HG02840 (cell line): ENCODE data around the gene LRRC27.
"Not testable (repeated sequence)": the region's sequence is repeated elsewhere in the genome, so short reads cannot be mapped to it uniquely, and the experiment has no call there.

ENCODE experiments used
- ATAC-seq: cut with Tn5 transposase; IDR thresholded peaks from one replicate; pipeline ENCODE4 v1.9.1; 2021; ENCODE audit warnings: mild to moderate bottlenecking, moderate library complexity, moderate number of reproducible peaks; ENCODE audit not compliant: unreplicated experiment, low FRiP score

Gene LRRC27

DNA sequence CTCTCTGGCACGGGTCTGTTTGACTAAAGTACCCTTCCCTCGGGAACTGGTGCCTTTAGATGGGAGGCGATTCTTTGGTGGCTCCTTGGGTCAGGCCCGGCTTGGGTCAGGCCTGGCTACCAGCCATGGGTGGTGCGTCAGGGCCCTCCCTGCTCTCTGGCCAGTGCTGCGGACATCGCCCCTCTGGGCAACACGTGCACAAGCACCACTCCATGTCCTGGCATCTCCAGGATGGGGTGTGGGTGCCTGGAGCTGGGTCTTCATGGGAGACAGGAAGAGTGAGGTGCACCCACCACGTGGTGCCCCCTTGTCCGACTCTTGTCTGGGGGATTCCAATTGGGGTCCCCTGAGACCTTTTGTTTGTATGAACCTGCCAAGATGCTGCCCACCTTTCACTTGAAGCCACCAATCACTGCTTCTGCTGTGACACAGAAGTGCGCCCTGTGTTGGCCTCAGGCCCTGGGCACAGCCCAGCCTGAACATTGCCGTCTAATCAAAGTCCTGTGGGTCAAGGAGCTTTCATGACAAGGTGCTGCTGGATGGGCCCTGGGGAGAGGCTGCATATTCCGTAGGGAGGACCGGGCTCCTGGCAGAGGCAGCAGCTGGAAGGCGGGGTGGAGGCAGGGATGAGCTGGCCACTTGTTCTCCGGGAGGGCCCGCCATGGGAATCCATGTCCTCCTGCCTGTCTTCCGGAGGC is 53.9 kb downstream of the LRRC27 start:
- ATAC-seq = no peak

DNA sequence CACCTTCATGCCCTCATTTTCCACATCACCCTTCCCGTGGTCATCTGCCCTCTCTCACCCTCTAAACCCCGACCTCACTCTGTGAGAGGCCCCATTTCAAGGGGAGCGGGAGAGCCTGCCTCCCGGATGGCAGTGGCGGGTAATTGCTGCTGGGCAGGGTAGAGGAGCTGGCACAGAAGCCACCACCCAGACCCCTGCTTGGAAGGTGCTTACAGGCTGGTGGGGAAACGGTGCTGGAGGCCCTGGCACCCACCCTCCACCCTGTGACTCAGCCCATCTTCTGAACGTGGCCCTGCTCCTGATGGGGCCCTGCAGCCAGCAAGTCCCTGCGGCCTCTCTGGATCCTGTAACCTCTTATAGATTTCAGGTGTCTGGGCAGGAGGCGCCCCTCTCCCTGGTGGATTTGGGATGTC is 54.4 kb downstream of the LRRC27 start:
- ATAC-seq = no peak

DNA sequence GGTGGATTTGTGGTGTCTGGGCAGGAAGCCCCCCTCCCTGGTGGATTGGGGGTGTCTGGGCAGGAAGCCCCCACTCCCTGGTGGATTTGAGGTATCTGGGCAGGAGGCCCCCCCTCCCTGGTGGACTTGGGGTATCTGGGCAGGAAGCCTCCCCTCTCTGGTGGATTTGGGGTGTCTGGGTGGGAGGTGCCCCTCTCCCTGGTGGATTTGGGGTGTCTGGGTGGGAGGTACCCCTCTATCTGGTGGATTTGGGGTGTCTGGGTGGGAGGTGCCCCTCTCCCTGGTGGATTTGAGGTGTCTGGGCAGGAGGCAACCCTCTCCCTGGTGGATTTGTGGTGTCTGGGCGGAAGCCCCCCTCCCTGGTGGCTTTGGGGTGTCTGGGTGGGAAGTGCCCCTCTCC is 54.9 kb downstream of the LRRC27 start:
- not testable (repeated sequence) for ATAC-seq

DNA sequence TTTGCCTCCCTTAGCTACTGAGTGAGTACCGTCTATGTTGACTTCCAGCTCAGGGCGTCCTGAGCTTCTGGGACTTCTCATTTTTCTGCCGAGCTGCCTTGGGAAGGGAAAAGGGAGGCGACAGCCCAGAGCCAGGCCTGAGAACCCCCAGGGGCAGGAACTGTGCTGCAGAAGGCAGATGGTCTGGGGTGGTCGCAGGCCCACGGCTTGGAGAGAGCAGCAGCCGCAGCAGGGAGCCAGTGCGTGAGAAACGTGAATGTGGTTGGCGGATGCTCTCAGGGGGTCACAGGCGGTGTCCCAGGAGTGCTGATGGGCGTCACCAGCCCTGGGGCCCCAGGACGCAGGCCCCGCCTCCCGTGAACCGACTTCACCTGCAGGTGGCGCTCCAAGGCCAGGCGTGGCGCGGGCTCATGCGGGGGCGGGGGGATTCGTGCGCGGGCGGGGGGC is 55.8 kb downstream of the LRRC27 start:
- no peak for ATAC-seq

DNA sequence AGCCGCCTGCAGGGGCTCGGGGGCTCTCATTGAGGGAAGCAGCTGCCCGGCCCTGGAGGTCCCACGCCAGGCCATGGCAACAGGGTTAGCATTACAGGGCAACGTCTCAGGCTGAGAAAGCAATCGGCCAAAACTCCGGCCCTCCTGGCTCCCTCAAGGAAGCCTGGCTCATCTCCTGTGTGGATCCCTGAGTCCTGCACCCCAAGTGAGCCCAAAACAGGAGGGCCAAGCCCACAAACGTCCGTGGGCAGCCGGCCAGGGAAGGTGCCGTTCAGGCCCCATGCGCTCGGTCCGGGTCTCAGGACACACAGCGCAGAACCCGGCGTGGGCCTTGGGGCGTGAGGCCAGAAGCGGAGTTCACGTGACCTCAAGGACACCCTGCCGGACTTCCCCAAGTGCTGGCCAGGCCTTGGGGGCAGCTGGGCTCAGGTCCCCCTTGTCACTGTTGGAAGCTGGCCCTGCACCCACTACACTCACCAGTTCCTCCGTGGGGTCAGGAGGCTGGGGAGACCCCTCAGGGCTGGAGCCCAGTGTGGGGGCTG is 57.0 kb downstream of the LRRC27 start:
- ATAC-seq = no peak

DNA sequence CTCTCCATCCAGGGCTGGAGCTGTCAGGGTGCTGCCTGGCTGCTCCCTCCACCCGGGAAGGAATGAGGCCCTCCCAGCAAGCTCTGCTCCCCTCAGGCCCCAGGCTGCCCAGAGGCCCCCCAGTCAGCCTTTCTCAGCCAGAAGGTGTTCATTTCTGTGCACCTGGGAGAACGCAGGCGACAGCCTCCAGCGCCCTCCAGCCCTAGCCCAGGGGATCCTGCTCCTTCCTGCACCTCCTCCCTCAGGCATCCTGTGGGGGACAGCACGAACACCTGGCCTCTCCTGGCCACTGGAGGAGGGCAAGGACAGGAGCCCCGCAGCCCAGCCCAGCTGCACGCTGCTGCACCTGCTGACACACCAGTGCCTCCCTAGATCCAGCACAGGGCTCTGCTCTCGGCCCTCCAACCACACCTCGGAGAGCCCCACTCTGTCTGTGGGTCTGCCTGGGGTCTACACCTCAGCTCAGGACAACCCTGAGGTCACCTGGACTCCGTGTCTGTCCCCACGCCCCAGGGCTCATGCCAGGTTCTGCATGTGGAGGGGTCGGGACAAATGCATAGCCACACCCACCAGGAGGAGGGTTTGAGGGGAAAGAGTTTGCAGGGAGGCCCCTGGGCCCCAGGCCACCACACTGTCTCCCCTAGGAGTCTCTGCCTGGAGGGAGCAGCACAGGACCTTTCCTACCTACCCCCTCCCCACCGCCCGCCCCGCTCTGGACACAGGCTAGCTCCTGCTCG is 57.6 kb downstream of the LRRC27 start:
- ATAC-seq = no peak

DNA sequence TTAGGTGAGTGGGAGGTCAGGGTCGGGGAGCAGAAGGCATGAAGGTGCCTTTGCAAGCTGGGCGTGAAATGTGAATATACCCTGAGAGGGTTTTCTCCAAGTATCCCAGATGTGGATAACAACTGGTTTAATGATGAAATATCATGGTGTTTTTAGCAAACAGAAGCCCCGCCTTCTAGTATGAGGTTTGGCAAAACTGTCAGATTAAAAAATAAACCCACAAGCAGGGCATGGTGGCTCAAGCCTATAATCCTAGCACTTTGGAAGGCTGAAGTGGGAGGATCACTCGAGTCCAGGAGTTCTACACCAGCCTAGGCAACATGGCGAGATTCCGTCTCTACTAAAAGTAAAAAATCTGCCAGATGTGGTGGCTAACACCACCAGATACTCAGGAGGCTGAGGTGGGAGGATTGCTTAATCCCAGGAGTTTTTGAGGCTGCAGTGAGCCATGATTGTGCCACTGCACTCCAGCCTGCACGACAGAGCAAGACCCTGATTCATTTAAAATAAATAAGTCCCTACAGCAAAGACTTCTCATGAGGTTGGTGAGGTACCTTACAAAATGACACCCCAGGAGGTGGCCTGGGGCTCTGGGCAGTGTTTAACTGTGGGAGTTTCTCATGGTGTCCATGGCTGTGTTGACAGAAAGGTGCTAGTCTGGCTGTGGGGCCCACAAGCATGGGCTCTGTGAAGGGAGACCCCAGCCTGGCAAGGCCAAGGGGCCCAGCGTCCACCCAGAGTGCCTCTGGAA is 58.4 kb downstream of the LRRC27 start:
- no peak for ATAC-seq

DNA sequence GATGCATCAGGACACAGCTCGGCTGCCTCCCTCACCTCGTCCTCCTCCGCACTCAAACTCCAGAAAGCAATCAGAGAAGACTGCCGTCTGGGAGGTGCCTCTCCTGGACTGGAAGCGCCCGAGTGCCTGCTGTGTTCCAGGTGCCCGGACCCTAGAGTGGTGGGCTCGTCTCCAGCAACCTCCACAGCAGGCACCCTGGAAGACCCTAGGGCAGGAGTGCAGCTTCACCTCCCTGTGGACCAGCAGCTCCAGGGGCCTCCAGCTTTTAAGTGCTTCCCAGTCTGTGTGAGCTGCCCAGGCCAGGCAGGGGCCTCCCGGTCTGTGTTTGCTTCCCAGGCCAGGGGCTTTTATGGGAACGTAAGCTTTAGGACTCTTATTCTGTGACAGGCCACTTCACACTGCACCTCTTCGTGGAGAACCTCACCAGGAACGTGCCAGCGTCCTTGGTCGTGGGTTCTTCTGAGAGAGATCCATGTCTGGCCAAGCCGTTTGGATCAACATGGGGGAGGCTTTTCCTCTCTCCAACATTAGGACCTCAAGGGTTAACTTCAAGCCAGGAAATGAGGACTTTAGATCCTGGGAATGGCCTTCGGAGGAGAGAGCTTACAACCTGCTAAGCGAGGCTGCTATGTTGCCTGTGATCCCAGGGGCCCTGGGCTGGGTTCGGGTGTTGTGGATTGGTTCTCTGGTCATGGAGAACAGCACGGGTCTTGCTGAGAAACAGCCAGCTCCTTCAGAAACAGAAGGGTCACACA is 59.1 kb downstream of the LRRC27 start:
- ATAC-seq = no peak

DNA sequence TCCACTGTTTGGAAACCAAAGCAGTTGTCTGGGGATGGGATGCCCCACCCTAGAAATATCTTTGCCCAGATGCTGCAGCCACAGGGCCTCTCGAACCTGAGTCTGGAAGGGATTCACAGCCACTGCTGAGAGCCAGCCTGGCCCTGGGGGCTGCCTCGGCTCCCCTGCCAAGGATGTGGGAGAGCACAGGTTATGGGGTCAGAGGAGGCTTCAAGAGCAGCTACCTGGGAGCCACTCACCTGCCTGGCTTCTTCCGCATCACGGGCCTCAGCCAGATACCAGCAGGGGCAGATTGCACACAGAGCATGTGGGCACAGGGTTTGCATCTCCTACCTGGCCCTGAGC is 59.7 kb downstream of the LRRC27 start:
- ATAC-seq = no peak

DNA sequence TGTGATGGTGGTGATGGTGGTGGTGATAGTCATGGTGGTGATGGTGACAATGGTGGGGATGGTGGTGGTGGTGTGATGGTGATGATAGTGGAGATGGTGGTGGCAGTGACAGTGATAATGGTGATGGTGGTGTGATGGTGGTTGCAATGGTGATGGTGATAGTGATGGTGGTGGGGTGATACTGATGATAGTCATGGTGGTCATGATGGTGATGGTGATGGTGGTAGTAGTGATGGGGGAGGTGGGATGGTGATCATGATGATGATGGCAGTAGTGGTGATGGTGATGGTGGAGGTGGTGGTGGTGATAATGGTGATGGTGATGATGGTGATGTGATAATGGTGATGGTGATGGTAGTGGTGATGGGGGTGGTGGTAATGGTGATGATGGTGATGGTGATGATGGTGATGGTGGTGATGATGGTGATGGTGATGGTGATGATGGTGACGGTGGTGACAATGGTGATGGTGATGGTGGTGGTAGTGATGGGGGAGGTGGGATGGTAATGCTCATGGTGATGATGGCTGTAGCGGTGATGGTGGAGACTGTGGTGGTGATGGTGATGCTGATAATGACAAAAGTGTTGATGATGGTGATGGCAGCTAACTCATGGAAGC is 60.3 kb downstream of the LRRC27 start:
- ATAC-seq = no peak

DNA sequence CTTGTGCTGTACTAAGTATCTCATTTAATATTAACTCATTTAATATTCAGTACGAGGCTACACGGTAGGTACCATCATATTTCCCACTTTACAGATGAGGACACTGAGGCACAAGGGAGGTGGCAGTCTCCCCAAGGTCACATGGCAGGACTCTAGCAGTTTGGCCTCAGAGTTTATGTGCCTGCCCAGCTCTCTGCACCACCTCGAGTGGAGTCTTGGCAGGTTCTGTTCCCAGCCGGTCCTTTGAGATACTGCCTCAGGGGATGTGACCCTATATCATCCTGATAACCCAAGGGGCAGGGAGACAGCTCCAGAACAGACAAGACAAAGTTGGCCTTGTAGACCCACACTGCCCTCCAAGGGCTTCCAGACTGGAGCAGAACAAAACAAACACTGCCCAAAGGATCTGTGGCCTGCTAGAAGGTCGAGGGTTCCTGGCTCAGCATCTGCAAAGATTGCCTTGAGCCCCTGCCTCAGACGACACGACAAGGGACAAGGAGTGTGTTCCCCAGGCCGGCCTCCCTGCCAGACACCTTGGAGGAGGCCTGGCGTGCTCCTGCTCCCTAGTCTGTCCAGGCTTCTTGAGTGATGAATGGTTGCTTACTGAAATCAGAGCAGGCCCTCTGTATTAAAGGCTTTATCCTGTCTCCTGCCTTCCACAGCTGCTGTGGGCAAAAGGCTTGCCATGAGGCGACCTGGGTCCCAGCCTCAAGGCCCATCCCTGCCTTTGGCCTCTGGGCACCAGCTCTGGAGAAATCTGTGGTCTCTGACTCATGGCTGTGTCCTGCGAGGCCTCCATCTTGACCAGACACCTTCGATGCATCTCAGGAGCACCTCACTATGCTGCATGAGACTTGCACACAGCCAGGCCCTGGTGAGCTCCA is 61.1 kb downstream of the LRRC27 start:
- ATAC-seq = no peak

DNA sequence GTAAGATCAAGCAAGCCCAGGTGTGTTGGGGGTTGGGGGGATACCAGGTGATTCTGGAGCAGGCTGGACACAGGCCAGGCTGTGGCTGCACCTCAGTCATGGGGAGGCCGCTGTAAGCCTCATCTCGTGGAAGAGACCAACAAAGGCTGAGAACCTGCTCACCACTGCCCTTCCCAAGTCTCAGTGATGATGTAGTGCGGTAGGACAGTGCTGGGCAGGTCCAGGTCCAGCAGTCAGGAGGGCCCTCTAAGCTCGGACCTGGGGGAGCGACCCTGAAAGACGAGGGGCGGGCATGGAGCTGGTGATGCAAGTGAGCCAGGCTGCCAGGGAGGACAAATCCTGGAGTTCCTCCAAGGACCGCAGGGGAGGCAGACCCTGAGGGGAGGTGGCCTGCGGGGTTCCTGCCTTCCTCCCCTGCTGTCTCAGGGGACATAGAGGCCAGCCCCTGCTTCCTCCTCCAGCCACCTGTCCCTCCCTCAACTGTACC is 61.7 kb downstream of the LRRC27 start:
- no peak for ATAC-seq

DNA sequence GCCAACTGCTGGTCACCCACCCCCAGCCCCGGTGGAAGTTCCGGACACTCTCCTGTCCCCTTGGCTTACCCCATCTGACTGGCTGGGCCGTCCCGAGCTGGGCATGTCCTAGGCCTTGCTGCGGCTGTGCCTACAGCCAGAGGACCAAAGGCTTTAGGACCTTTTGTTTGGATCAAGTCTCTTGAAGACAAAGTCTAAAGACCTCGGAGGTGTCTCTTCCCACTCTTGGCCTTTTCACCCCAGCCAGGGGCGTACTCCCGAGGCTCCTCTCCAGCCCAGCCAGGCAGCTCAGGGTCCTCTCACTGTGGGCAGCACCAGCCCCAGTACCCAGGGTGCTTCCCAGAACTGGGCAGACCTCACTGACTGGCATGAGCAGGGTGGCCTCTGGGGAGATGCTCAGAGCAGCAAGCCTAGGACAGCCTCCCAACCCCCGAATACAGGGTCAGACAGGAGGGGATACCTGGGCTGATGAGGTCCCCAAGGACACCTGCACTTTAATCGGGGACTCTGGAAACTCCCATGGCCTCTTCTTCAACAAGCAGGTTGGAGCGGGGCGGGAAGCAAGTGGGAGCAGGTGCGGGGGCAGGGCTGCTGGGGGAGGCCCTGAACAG is 62.3 kb downstream of the LRRC27 start:
- ATAC-seq = no peak

DNA sequence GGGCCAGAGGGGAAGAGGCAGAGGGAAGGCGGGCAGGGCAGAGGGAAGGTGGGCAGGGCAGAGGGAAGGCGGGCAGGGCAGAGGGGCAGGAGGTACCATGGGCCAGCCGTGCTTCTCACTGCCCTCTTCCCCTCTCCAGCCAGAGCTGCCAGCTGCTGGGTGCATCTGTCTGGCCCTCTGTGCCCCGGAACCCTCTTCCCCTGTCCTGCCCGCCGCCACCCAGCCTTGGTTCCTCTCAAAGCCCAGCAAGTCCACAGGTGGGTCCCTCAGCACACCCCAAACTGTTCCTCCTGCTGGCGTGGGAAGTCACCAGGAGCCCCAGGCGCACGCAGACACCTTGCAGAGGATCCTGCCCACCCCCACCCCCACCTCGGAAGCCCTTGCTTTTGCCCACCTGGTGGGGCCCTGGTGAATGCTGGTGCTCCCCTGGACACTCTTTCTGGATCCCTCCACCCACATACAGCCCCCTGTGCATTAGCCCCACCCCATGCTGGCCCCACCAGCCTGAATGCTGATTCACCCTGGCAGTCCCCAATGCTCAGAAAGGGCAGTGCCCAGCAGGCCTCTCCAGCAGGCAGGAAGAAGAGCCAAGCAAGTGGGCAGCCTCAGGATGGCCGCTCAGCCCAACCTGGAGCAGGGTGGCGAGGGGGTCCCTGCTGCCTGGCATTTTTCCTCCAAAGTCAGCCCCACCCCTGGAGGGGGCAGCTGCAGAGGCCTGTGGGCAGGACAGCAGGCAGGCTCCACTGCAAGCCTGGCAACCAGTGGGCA is 63.1 kb downstream of the LRRC27 start:
- no peak for ATAC-seq

DNA sequence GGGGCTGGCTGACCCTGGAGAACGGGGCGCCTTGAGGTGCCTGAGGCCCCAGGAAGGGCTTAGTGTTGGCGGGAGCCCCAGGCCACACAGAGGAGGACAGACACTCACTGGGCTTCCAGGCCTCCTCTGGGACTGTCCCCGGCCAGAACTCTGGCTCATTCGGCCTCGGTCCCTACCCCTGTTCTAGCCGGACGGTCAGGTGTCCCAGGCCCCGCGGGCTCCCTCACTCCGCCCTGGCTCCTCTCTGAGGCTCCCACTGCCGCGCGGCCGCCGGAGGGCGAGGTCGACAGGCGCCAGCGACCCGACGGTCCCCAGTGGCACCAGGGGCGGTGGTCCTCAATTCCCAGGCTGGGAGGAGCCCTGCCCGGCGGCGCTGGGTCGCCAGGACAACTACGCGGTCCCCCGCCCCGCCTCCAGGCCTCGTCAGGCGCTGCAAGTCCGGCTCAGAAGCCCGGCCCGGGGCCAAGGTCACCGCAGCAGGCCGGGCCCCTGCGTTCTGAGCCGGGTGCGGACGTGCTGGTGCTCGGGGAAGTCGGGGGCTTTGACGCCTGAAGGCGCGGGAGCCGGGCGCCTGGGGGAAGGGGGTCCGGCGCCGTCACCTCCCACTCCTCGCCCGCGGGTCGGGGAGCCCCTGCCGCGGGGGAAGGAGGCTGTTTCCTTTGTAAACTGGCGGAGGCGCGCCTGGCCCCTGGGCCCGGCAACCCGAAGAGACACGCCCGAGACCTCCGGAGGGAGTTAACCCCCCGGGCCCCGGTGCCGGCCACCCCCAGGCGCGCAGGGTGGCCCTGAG is 63.9 kb downstream of the LRRC27 start:
- no peak for ATAC-seq

DNA sequence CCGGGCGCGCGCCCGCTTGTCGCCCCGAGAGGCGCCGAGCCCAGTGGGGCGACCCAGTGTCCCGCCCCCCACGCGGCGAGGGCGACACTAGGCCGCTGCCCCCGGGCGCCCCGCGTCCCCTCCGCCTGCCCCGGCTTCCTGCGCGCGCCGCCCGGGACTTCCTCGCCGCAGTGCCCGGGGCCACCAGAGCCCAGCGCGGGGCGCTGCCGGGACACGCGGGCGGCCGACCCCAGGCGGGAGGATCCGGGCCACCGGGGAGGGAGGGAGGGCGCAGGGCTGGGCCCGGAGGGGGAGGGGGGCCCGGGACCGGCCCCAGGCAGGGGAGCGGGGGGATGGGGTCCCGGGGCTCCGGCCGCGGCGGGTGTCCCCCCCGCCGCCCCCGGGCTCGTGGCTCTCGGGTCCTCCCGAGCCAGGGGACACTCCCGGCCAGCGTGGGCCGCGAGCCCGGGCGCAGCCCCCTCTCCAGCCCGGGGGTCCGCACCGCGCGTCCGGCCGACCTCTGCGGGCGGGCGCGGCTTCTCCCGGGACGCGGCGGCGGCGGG is 64.6 kb downstream of the LRRC27 start:
- no peak for ATAC-seq

DNA sequence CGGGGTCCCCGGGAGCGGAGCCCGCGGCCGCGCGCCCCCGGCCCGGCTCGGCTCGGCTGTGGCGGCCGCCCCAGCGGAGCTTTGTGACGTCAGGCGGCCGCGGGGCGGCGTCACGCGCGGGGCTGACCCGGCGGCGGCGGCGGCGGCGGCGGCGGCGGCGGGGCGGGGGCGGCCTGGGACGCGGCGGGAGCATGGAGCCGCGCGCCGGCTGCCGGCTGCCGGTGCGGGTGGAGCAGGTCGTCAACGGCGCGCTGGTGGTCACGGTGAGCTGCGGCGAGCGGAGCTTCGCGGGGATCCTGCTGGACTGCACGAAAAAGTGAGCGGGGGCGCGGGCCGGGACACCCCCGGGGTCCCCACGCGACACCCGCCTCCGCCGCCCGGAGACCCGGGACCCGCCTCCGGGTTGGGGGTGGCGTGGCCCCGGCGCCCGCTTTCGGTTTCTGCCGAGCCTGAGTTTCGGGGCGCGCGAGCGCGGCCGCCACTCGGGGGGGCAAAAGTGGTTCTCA is 65.1 kb downstream of the LRRC27 start, which contains the start of gene PWWP2B:
Gene PWWP2B (plus strand): TSS at position 165 of the 506 bp plus-strand sequence. CDS start 27 bp downstream, at position 192.
- no peak for ATAC-seq
